Smooth muscle cell of bladder (primary cell): Measurements from ENCODE around the gene PLEKHO1. TPM values are rescaled to one million over a fixed set of nuclear protein-coding genes. Genes with fewer than 3 reads are reported as not detected.

Experiments used
- total RNA-seq: library from RNA; depleted of rRNA; stranded (reverse); fragments of >200 nt; gene quantifications from 2 replicates; pipeline ENCODE4 v1.2.3, GENCODE V29; 2014

Gene PLEKHO1, protein sequence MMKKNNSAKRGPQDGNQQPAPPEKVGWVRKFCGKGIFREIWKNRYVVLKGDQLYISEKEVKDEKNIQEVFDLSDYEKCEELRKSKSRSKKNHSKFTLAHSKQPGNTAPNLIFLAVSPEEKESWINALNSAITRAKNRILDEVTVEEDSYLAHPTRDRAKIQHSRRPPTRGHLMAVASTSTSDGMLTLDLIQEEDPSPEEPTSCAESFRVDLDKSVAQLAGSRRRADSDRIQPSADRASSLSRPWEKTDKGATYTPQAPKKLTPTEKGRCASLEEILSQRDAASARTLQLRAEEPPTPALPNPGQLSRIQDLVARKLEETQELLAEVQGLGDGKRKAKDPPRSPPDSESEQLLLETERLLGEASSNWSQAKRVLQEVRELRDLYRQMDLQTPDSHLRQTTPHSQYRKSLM
- total RNA-seq: 45.7 and 64.1 TPM in 2 replicates

DNA sequence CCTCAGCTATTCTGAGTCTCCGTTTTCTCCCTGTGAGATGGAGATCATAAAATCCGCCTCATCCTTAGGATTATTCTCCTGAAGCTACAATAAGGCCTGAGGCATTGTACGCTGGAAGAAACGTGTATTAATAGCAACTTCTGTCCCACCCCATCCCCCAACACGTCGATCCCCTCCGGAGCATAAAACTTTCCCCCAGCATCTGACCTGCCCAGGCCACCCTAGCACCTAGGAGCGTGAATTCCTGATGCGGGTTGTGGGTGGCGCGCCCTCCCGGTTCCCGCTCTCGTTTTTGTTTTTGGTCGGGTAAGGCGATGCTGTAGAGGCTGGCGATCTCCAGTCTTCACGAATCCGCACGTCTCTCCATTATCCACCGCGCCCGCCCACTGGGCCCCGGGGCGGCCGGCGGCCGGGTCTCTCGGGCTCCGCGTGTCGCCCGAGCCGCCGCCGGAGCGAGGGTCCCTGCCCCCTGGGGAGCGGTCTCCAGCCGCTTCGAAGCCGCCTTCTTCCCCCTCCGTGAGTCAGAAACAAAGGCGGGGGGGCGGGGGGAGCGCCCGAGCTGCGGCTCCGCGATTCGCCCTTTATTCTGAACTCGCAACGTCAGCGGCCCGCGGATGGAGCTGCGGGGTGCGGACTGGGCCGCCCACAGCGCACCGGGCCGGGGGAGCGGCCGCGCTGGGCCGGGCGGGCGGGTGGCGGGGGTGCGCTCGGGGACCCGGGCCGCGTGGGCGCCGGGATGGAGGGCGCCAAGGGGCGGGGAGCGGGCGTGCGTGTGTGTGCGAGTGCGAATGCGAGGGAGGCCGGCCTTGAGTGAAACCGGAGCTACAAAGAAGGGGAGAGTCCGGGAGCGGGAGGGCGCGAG is at the start of gene PLEKHO1:
Gene PLEKHO1 (plus strand): TSS at position 646 of the 862 bp plus-strand sequence. CDS start 342 bp downstream, outside the sequence.

Other genes starting within 250 kb of the PLEKHO1 start
- 14.1 and 18.3 TPM in 2 replicates for gene SV2A, start 232.1 kb upstream of the PLEKHO1 start, total RNA-seq
- gene SF3B4, start 222.1 kb upstream of the PLEKHO1 start, total RNA-seq: 5.7 TPM in 2 replicates
- gene MTMR11, start 213.0 kb upstream of the PLEKHO1 start, total RNA-seq: 2.4 and 2.9 TPM in 2 replicates
- 10.7 and 13.8 TPM in 2 replicates for gene OTUD7B, start 139.2 kb upstream of the PLEKHO1 start, total RNA-seq
- 29.6 and 32.4 TPM in 2 replicates for gene VPS45, start 82.1 kb upstream of the PLEKHO1 start, total RNA-seq
- gene ANP32E, start 86.2 kb downstream of the PLEKHO1 start, total RNA-seq: 14.9 and 19.5 TPM in 2 replicates
- not detected in 2 replicates for gene CA14, start 107.9 kb downstream of the PLEKHO1 start, total RNA-seq
- gene APH1A, start 119.1 kb downstream of the PLEKHO1 start, total RNA-seq: 92.0 and 110 TPM in 2 replicates
- 11.5 and 12.5 TPM in 2 replicates for gene C1orf54, start 122.9 kb downstream of the PLEKHO1 start, total RNA-seq
- 3.0 and 4.6 TPM in 2 replicates for gene CIART, start 132.6 kb downstream of the PLEKHO1 start, total RNA-seq
- gene MRPS21, start 143.9 kb downstream of the PLEKHO1 start, total RNA-seq: 107 and 111 TPM in 2 replicates
- 29.9 and 38.6 TPM in 2 replicates for gene PRPF3, start 171.6 kb downstream of the PLEKHO1 start, total RNA-seq
- gene RPRD2, start 214.2 kb downstream of the PLEKHO1 start, total RNA-seq: 4.9 and 5.4 TPM in 2 replicates